ENCODE results near the gene DAB1. TPM values are rescaled to one million over a fixed set of nuclear protein-coding genes. Genes with fewer than 3 reads are reported as not detected.

Gene DAB1
- total RNA-seq, 1 donor from 2014 or later = 0.27 TPM

DNA sequence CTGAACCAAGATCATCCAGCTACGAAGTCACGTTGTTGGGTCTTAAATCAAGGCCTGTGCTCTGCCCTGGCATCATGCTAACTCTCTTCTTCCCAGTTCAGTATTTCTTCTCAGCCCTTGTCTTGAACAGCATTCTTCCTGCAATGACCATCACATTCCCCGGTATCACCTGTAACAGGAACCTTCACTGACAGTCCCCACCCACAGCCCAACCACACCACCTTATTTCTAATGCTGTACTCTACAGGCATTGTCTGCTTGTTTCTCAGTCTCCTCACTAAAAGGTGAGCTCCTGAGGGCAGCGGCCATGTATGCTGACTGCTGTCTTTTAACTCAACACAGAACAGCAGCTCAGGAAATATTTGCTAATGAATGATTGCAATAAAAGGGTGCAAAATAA, 54.0 kb downstream of the DAB1 start:
- H3K9me3 Mint-ChIP-seq (ENCODE audit: unreplicated experiment) = peaks cover 6% of the 10 kb centered on the region
- H3K36me3 Mint-ChIP-seq (ENCODE audit: unreplicated experiment) = no peaks in the 10 kb centered on the region
- no peak overlapping the region for H3K27ac Mint-ChIP-seq (ENCODE audit: unreplicated experiment)
- H3K4me3 Mint-ChIP-seq (ENCODE audit: unreplicated experiment) = no peak overlapping the region
- TF ChIP-seq, protein P1, sequence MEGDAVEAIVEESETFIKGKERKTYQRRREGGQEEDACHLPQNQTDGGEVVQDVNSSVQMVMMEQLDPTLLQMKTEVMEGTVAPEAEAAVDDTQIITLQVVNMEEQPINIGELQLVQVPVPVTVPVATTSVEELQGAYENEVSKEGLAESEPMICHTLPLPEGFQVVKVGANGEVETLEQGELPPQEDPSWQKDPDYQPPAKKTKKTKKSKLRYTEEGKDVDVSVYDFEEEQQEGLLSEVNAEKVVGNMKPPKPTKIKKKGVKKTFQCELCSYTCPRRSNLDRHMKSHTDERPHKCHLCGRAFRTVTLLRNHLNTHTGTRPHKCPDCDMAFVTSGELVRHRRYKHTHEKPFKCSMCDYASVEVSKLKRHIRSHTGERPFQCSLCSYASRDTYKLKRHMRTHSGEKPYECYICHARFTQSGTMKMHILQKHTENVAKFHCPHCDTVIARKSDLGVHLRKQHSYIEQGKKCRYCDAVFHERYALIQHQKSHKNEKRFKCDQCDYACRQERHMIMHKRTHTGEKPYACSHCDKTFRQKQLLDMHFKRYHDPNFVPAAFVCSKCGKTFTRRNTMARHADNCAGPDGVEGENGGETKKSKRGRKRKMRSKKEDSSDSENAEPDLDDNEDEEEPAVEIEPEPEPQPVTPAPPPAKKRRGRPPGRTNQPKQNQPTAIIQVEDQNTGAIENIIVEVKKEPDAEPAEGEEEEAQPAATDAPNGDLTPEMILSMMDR (IDR thresholded peaks at IDR 0.05) = no peak
- peaks cover 1% of the 10 kb centered on the region for H3K27me3 Mint-ChIP-seq (ENCODE audit: unreplicated experiment)
- no peaks in the 10 kb centered on the region for H3K4me1 Mint-ChIP-seq (ENCODE audit: unreplicated experiment)
- no peak for DNase-seq (ENCODE audit: extremely low spot score, unreplicated experiment)

DNA sequence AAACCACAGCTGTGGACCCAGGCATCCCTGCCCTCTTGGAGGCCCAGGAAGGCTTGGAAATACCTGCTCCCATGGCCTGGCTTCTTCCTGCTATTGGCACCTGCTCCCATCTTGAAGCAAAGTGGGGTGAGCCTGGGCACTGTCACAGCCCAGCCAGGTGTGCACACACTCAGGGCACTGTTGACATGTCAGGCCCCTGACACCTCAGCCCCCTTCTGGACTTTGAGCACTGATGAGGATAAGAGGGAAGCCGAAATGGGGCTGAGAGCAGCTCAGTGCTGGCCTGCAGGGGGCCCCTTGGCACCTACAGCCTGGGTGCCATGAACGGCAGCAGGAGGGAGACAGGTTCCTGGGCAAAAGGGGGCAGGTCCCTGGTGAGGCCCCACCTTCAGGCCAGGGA, 55.9 kb downstream of the DAB1 start:
- no peaks in the 10 kb centered on the region for H3K36me3 Mint-ChIP-seq (ENCODE audit: unreplicated experiment)
- DNase-seq (ENCODE audit: extremely low spot score, unreplicated experiment) = no peak
- H3K27ac Mint-ChIP-seq (ENCODE audit: unreplicated experiment) = no peak overlapping the region
- TF ChIP-seq, protein P1 (IDR thresholded peaks at IDR 0.05) = no peak
- no peak overlapping the region for H3K4me3 Mint-ChIP-seq (ENCODE audit: unreplicated experiment)
- H3K9me3 Mint-ChIP-seq (ENCODE audit: unreplicated experiment) = peaks cover 6% of the 10 kb centered on the region
- no peaks in the 10 kb centered on the region for H3K4me1 Mint-ChIP-seq (ENCODE audit: unreplicated experiment)
- peaks cover 9% of the 10 kb centered on the region for H3K27me3 Mint-ChIP-seq (ENCODE audit: unreplicated experiment)

DNA sequence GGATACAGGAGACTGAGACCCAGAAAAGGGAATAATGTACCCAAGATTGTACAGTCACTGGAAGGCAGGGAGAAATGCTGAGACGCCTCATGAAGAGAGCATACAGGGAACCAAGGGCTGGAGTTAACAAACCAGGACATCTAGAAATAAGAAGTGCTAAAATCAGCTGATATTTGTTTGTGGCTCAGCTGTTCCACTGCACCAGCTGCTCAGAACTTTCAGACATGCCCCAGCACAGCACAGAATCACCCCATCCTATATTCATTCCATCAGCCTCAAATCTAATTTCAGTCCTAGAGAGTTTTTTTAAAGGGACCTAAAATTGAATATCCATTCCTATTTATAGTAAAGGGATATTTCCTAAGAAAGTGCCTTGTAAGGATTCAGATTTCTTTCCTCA, 60.2 kb downstream of the DAB1 start:
- TF ChIP-seq, protein P1 (IDR thresholded peaks at IDR 0.05) = no peak
- no peak for DNase-seq (ENCODE audit: extremely low spot score, unreplicated experiment)
- Mint-ChIP-seq H3K4me3 (ENCODE audit: unreplicated experiment) (no peak overlapping the region), H3K4me1 (ENCODE audit: unreplicated experiment) (no peaks in the 10 kb centered on the region), H3K27me3 (ENCODE audit: unreplicated experiment) (peaks cover 17% of the 10 kb centered on the region), H3K9me3 (ENCODE audit: unreplicated experiment) (peaks cover 12% of the 10 kb centered on the region), H3K36me3 (ENCODE audit: unreplicated experiment) (no peaks in the 10 kb centered on the region), H3K27ac (ENCODE audit: unreplicated experiment) (no peak overlapping the region)

DNA sequence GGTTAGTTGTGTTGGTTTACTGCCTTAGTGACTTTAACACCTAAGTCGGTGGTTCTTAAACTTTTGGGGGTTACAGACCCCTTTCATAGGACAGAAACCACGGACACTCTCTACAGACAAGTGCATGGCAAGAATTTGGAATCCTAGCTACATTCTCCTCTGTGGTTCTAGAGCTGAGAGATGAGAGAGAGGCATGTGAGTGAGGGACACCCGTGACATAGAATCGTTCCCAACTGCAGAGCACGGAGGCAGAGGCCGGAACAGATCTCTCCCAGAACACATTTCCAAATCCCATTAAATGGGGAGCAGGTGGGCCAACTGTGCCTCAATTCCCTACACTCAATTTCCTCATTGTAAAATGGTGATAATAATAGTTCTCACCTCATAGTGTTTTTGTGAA, 60.7 kb downstream of the DAB1 start:
- peaks cover 14% of the 10 kb centered on the region for H3K9me3 Mint-ChIP-seq (ENCODE audit: unreplicated experiment)
- peaks cover 17% of the 10 kb centered on the region for H3K27me3 Mint-ChIP-seq (ENCODE audit: unreplicated experiment)
- H3K4me1 Mint-ChIP-seq (ENCODE audit: unreplicated experiment) = no peaks in the 10 kb centered on the region
- H3K27ac Mint-ChIP-seq (ENCODE audit: unreplicated experiment) = no peak overlapping the region
- no peak for DNase-seq (ENCODE audit: extremely low spot score, unreplicated experiment)
- no peak overlapping the region for H3K4me3 Mint-ChIP-seq (ENCODE audit: unreplicated experiment)
- TF ChIP-seq, protein P1 (IDR thresholded peaks at IDR 0.05) = no peak
- H3K36me3 Mint-ChIP-seq (ENCODE audit: unreplicated experiment) = no peaks in the 10 kb centered on the region

DNA sequence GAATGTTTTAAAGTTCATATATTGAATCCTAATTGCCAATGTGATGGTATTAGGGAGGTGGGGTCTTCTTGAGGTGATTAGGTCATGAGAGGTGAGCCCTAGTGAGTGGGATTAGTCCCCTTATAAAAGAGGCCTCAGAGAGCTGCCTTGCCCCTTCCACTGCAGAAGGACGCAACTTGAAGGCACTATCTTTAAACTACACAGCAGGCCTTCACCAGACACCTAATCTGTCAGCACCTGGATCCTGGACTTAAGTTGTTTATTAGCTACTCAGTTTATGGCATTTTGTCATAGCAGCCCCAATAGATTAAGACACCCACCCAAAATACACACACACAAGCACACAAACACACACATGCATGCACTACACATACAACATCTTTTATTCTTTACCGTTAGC, 61.4 kb downstream of the DAB1 start:
- Mint-ChIP-seq H3K27me3 (ENCODE audit: unreplicated experiment) (peaks cover 17% of the 10 kb centered on the region), H3K9me3 (ENCODE audit: unreplicated experiment) (peaks cover 16% of the 10 kb centered on the region), H3K4me1 (ENCODE audit: unreplicated experiment) (no peaks in the 10 kb centered on the region), H3K36me3 (ENCODE audit: unreplicated experiment) (no peaks in the 10 kb centered on the region), H3K4me3 (ENCODE audit: unreplicated experiment) (no peak overlapping the region), H3K27ac (ENCODE audit: unreplicated experiment) (no peak overlapping the region)
- DNase-seq (ENCODE audit: extremely low spot score, unreplicated experiment) = no peak
- TF ChIP-seq, protein P1 (IDR thresholded peaks at IDR 0.05) = no peak

Measured in osteocyte (in vitro differentiated cells).